Measurements from ENCODE around the gene TBL2. TPM values are rescaled to one million over a fixed set of nuclear protein-coding genes. Genes with fewer than 3 reads are reported as not detected.

The TBL2 gene
- total RNA-seq, 1 donor from 2014 or later, result 29.6 TPM

DNA sequence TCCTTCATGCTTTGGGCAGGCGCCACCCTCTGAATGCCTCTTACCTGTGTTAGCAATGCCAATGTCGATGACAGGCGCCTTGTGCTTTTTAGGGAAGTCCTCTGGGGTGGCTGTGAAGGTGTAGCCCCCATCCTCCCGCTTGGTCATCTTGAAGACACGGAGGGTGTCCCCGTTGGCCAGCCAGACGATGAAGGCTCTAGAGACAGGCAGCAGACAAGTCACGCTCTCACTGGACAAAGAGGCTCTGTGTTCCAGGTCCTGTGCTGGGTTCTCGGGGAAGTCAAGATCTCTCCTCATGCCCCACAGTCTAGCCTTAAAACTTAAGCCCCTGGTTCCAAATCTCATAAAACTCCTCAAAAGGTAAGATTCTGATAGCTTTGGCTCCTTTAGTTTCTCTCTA, 5.1 kb downstream of the TBL2 start:
- DNase-seq (ENCODE audit: low read depth), result no peak
- H3K4me3 ChIP-seq (ENCODE audit: low read depth, low read length), result no peak overlapping the region
- TF ChIP-seq, protein P1, sequence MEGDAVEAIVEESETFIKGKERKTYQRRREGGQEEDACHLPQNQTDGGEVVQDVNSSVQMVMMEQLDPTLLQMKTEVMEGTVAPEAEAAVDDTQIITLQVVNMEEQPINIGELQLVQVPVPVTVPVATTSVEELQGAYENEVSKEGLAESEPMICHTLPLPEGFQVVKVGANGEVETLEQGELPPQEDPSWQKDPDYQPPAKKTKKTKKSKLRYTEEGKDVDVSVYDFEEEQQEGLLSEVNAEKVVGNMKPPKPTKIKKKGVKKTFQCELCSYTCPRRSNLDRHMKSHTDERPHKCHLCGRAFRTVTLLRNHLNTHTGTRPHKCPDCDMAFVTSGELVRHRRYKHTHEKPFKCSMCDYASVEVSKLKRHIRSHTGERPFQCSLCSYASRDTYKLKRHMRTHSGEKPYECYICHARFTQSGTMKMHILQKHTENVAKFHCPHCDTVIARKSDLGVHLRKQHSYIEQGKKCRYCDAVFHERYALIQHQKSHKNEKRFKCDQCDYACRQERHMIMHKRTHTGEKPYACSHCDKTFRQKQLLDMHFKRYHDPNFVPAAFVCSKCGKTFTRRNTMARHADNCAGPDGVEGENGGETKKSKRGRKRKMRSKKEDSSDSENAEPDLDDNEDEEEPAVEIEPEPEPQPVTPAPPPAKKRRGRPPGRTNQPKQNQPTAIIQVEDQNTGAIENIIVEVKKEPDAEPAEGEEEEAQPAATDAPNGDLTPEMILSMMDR (conservative IDR thresholded peaks at IDR 0.05; ENCODE audit: low read depth, low read length), result no peak

DNA sequence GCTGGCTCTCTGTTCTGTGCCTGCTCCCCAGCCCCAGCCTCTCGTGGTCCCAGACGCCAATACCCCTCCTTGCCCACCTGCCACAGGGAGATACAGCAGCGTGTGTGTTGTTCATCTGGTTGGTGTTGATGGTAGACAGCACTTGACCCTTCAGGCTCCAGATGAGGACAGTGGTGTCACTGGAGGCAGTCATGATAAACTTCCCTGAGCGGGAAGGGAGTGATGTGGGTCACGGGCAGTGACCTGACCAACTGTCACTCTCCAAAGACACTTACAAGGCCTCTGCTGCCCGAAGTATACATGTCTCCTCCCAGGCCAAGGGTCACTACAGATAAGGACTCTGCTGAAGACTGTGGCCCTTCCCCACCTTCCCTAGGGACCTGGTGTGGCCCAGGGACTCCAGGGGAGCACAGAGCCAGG, 5.6 kb downstream of the TBL2 start:
- H3K4me3 ChIP-seq (ENCODE audit: low read depth, low read length), result no peak overlapping the region
- DNase-seq (ENCODE audit: low read depth), result no peak
- TF ChIP-seq, protein P1 (conservative IDR thresholded peaks at IDR 0.05; ENCODE audit: low read depth, low read length), result no peak

DNA sequence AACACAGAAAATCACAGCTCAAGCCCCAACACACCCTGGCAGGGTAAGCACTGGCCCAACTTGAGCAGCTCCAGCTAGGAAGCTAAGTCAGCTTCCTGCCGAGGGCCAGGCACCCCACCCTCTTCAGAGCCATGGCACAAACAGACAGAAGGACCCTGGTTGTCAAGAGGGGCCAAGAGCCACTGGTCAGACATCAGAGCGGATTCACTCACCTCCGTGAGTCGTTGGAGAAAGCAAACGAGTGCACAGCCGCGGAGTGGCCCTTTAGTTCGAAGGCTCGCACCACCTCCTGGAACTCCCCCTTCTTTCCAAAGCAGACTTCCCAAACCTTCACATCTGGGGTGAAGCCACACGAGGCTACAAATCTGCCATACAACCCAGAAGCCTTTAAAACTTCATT, 7.4 kb downstream of the TBL2 start:
- no peak for DNase-seq (ENCODE audit: low read depth)
- TF ChIP-seq, protein P1 (conservative IDR thresholded peaks at IDR 0.05; ENCODE audit: low read depth, low read length), result no peak
- no peak overlapping the region for H3K4me3 ChIP-seq (ENCODE audit: low read depth, low read length)

DNA sequence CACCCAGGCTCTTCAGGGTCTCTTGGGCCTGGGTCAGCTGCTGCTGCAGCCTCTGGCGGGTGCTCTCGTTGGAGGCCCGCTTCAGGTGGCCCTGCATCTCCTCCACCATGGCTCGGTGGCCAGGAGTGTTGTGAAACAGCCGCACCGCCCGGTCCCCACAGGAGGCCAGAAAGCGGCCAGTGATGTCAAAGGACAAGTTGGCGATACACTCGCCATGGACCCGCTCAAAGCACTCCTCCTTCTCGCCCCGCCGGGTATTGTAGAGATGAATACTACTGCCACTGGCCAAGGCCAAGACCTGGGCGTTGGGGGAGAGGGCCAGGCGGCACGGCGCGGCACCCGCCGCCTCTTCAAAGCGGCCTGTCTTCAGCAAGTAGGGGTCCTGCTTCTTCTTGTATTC, 7.9 kb downstream of the TBL2 start:
- TF ChIP-seq, protein P1 (conservative IDR thresholded peaks at IDR 0.05; ENCODE audit: low read depth, low read length), result no peak
- no peak overlapping the region for H3K4me3 ChIP-seq (ENCODE audit: low read depth, low read length)
- DNase-seq (ENCODE audit: low read depth), result no peak

DNA sequence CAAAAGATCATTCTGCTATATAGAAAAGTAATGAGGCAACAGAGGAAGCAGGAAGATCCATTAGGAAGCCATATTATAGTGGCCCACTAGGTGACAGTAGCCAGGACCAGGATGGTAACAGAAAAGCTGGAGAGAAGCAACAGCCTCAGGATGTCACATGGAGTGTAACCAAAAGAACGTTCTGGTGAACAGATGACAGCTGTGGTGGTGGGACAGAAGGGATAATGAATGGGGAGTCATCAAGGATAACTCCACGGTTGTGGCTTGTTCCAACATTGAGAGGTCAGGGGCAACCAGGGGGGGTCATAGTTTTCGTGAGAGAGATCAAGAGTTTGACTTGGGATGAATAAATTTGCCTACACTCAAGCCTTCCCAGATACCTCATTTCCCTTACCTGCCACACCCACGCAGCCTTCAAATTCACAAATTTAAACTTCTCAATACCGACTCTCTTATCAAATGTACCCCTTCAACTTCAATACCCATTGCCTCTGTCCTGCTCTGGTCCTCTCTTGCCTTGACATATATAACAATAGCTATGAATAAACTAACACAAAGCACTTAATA, 9.3 kb downstream of the TBL2 start:
- TF ChIP-seq, protein P1 (conservative IDR thresholded peaks at IDR 0.05; ENCODE audit: low read depth, low read length), result no peak

DNA sequence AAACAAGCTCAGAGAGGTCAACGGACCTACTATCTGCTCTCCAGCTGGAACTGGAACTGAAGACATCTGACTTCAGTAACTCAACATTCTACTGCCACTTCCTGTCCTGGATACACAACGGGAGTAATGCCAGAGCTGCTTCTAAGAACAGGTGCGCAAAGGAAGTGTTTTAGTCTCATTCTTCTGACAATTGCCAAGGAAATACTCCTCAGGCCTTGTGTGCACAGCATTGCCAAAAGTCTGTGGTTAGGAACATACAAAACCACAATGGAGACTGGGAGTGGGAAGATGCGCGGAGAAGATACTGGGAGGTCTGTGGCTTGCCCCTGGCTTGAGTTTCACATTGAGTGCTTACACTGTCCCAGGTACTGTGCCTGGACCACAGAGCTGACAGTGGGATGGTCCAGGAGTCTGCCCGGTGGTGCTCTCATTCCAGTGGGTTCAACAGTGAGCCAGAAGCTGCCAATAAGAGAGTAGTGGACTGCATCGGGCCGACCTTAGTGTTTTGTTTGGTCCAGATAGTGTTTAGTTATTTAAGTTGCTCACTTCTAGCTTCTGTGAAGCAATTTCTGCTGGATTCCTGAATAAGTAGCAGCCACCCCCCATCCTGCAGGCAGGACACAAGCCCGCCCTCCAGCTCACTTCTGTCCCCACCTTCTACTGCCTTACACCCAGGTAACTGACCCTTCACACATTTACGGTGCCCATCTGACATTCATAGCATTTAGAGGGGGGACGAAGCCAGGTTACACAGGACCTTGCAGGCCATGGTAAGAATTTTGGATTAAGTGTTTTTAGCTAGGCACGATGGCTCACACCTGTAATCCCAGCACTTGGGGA, 10.3 kb downstream of the TBL2 start:
- DNase-seq (ENCODE audit: low read depth), result no peak
- TF ChIP-seq, protein P1 (conservative IDR thresholded peaks at IDR 0.05; ENCODE audit: low read depth, low read length), result no peak
- H3K4me3 ChIP-seq (ENCODE audit: low read depth, low read length), result no peak overlapping the region

More for the DNA sequence above, 9.3 kb downstream of the TBL2 start:
- no peak for DNase-seq (ENCODE audit: low read depth)
- no peak overlapping the region for H3K4me3 ChIP-seq (ENCODE audit: low read depth, low read length)

All from epithelial cell of proximal tubule (primary cell).